ENCODE results near the gene KANSL1. TPM values are rescaled to one million over a fixed set of nuclear protein-coding genes. Genes with fewer than 3 reads are reported as not detected.
"Not testable (repeated sequence)": the region's sequence is repeated elsewhere in the genome, so short reads cannot be mapped to it uniquely, and the experiment has no call there.

KANSL1 gene
- total RNA-seq, 1 donor from 2014 or later = 100 TPM

- DNase-seq = no peak
Measured at GRCh38 chr17:46109603-46110189, 83.5 kb downstream of the KANSL1 start.

GRCh38 chr17:46108550-46109110 is 84.6 kb downstream of the KANSL1 start:
- DNase-seq = no peak

- no peak for DNase-seq
Measured at GRCh38 chr17:46108120-46108519, 85.1 kb downstream of the KANSL1 start.

- no peak for DNase-seq
Measured at GRCh38 chr17:46106966-46107644, 86.1 kb downstream of the KANSL1 start.

GRCh38 chr17:46102806-46103205 is 90.4 kb downstream of the KANSL1 start:
- not testable (repeated sequence) for DNase-seq

- not testable (repeated sequence) for DNase-seq
Measured at GRCh38 chr17:46101785-46102617, 91.2 kb downstream of the KANSL1 start.

- DNase-seq = no peak
Measured at GRCh38 chr17:46100590-46100989, 92.6 kb downstream of the KANSL1 start.

- no peak for DNase-seq
Measured at GRCh38 chr17:46099865-46100264, 93.4 kb downstream of the KANSL1 start.

GRCh38 chr17:46097497-46097896 is 95.7 kb downstream of the KANSL1 start:
- DNase-seq = no peak

GRCh38 chr17:46092991-46093390 is 100.2 kb downstream of the KANSL1 start:
- DNase-seq = no peak

GRCh38 chr17:46090871-46091270 is 102.4 kb downstream of the KANSL1 start:
- no peak for DNase-seq

GRCh38 chr17:46089389-46089965 is 103.8 kb downstream of the KANSL1 start:
- DNase-seq = no peak

- DNase-seq = no peak
Measured at GRCh38 chr17:46088595-46088994, 104.6 kb downstream of the KANSL1 start.

- DNase-seq = not testable (repeated sequence)
Measured at GRCh38 chr17:46087871-46088270, 105.4 kb downstream of the KANSL1 start.

GRCh38 chr17:46086821-46087220 is 106.4 kb downstream of the KANSL1 start:
- DNase-seq = no peak

GRCh38 chr17:46085522-46085921 is 107.7 kb downstream of the KANSL1 start:
- no peak for DNase-seq

GRCh38 chr17:46082257-46082656 is 111.0 kb downstream of the KANSL1 start:
- DNase-seq = no peak

GRCh38 chr17:46081018-46081320 is 112.3 kb downstream of the KANSL1 start:
- no peak for DNase-seq

GRCh38 chr17:46080118-46081017 is 112.9 kb downstream of the KANSL1 start:
- DNase-seq = no peak

GRCh38 chr17:46078675-46079074 is 114.6 kb downstream of the KANSL1 start:
- DNase-seq = no peak

- no peak for DNase-seq
Measured at GRCh38 chr17:46074540-46074939, 118.7 kb downstream of the KANSL1 start.

- DNase-seq = no peak
Measured at GRCh38 chr17:46072998-46073397, 120.2 kb downstream of the KANSL1 start.
